Adipocyte (in vitro differentiated cells): ENCODE measurements around the gene ZNF653.

Source experiments
- DNase-seq: peaks from one replicate; pipeline ENCODE4 v3.0.0-alpha.2; 2015; ENCODE audit warnings: low read depth
- H3K27me3 ChIP-seq: replicated peaks from 2 replicates; pipeline ENCODE4 v1.7.0; 2013; ENCODE audit warnings: mild to moderate bottlenecking, low read length, moderate library complexity; ENCODE audit not compliant: control insufficient read depth, insufficient read depth
- H3K36me3 ChIP-seq: 2 replicates; pipeline ENCODE4 v1.7.0; 2013; ENCODE audit warnings: low read length, mild to moderate bottlenecking, moderate library complexity; ENCODE audit not compliant: control insufficient read depth, insufficient read depth, severe bottlenecking
- H3K4me1 ChIP-seq: 2 replicates; pipeline ENCODE4 v1.7.0; 2013; ENCODE audit warnings: mild to moderate bottlenecking, low read length, moderate library complexity; ENCODE audit not compliant: control insufficient read depth, insufficient read depth
- H3K4me3 ChIP-seq: 2 replicates; pipeline ENCODE4 v1.7.0; 2013; ENCODE audit warnings: mild to moderate bottlenecking, low read length, moderate library complexity
- H3K9ac ChIP-seq: 2 replicates; pipeline ENCODE4 v1.7.0; 2013; ENCODE audit warnings: mild to moderate bottlenecking, low read length, moderate library complexity
- H3K9me3 ChIP-seq: 2 replicates; pipeline ENCODE4 v1.7.0; 2013; ENCODE audit warnings: mild to moderate bottlenecking, low read length, moderate library complexity; ENCODE audit not compliant: control insufficient read depth

The ZNF653 gene

GRCh38 chr19:11507370-11508078 lies 1.9 kb upstream of the ZNF653 start:
- Histone ChIP-seq H3K9ac (no peak overlapping the region), H3K4me1 (peaks cover 8% of the 10 kb centered on the region), H3K4me3 (no peak overlapping the region), H3K9me3 (no peaks in the 10 kb centered on the region), H3K27me3 (no peaks in the 10 kb centered on the region), H3K36me3 (peaks cover 4% of the 10 kb centered on the region)
- DNase-seq: no peak

- no peaks in the 10 kb centered on the region for H3K9me3 ChIP-seq
Observed at GRCh38 chr19:11506967-11507366, 1.3 kb upstream of the ZNF653 start.

DNA sequence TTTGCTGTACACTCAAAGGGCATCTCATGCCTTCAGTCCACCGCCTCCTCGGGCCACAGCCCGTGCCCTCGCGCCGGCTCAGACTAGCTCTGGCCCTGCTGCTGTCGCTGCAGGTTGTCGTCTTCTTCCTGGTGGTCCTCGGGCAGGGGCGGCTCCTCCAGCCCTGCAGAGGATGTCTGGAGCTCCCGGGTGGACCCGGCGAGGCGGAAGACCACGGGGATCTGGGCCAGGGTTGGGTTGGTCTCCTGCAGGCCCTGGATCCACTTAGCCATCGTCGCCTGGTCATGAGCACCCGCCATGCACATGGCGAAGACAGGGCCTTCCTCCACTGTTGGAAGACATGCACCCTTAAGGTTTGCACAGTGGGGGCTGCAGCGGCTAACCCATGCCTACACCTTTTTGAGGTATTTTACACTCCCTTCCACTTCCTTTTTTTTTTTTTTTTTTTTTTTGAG lies 489 bp upstream of the ZNF653 start:
- Histone ChIP-seq H3K4me3 (peak overlapping the region; percentile 85), H3K27me3 (no peaks in the 10 kb centered on the region), H3K9me3 (no peaks in the 10 kb centered on the region), H3K4me1 (peaks cover 8% of the 10 kb centered on the region), H3K36me3 (peaks cover under 1% of the 10 kb centered on the region), H3K9ac (peak overlapping the region; percentile 86)
- DNase-seq: no peak

More at GRCh38 chr19:11506967-11507366, 1.3 kb upstream of the ZNF653 start:
- peaks cover 8% of the 10 kb centered on the region for H3K4me1 ChIP-seq
- H3K27me3 ChIP-seq: no peaks in the 10 kb centered on the region
- H3K36me3 ChIP-seq: peaks cover 4% of the 10 kb centered on the region
- H3K4me3 ChIP-seq: no peak overlapping the region
- no peak for DNase-seq
- H3K9ac ChIP-seq: no peak overlapping the region

- Histone ChIP-seq H3K4me3 (peak overlapping the region; percentile 85), H3K27me3 (no peaks in the 10 kb centered on the region), H3K36me3 (no peaks in the 10 kb centered on the region), H3K4me1 (peaks cover 8% of the 10 kb centered on the region), H3K9ac (peak overlapping the region; percentile 86), H3K9me3 (no peaks in the 10 kb centered on the region)
- DNase-seq: peak; percentile 98
Observed at GRCh38 chr19:11505032-11505503, 571 bp downstream of the ZNF653 start.

GRCh38 chr19:11504502-11505031 lies 1.1 kb downstream of the ZNF653 start:
- Histone ChIP-seq H3K4me1 (peaks cover 8% of the 10 kb centered on the region), H3K27me3 (no peaks in the 10 kb centered on the region), H3K9me3 (no peaks in the 10 kb centered on the region), H3K9ac (peak overlapping the region; percentile 33), H3K36me3 (no peaks in the 10 kb centered on the region), H3K4me3 (peak overlapping the region; percentile 85)
- no peak for DNase-seq

GRCh38 chr19:11499890-11500420 lies 5.7 kb downstream of the ZNF653 start:
- Histone ChIP-seq H3K9ac (no peak overlapping the region), H3K4me3 (no peak overlapping the region), H3K36me3 (no peaks in the 10 kb centered on the region), H3K4me1 (peaks cover 7% of the 10 kb centered on the region), H3K27me3 (no peaks in the 10 kb centered on the region), H3K9me3 (no peaks in the 10 kb centered on the region)
- DNase-seq: no peak

DNA sequence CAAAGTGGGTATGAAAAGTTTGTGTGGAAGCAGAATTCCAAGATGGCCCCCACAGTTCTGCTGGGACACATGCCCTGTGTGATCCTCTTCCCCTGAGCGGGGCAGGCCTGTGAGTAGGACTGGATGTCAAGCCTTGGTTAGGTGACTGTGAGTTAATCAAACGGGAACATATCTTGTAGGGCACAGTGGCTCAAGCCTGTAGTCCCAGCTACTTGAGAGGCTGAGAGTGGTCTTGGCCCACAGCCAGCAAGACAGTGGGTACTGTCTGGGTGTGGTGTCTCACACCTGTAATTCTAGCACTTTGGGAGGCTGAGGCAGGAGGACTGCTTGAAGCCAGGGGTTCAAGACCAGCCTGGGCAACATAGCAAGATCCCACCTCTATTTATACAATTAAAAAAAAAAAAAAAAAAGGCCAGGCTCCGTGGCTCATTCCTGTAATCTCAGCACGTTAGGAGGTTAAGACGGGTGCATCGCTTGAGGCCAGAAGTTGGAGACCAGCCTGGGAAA lies 6.4 kb downstream of the ZNF653 start:
- DNase-seq: no peak
- no peak overlapping the region for H3K9ac ChIP-seq
- no peaks in the 10 kb centered on the region for H3K36me3 ChIP-seq
- no peaks in the 10 kb centered on the region for H3K9me3 ChIP-seq
- H3K4me1 ChIP-seq: peaks cover 3% of the 10 kb centered on the region
- H3K4me3 ChIP-seq: no peak overlapping the region
- no peaks in the 10 kb centered on the region for H3K27me3 ChIP-seq

- no peak overlapping the region for H3K4me3 ChIP-seq
- H3K27me3 ChIP-seq: no peaks in the 10 kb centered on the region
- peaks cover 3% of the 10 kb centered on the region for H3K4me1 ChIP-seq
- DNase-seq: peak; percentile 74
- no peaks in the 10 kb centered on the region for H3K36me3 ChIP-seq
- H3K9ac ChIP-seq: no peak overlapping the region
- no peaks in the 10 kb centered on the region for H3K9me3 ChIP-seq
Observed at GRCh38 chr19:11496391-11497163, 9.1 kb downstream of the ZNF653 start.

- H3K27me3 ChIP-seq: no peaks in the 10 kb centered on the region
Observed at GRCh38 chr19:11495885-11496284, 9.8 kb downstream of the ZNF653 start.

GRCh38 chr19:11495481-11495880 lies 10.2 kb downstream of the ZNF653 start:
- Histone ChIP-seq H3K4me3 (no peak overlapping the region), H3K9me3 (no peaks in the 10 kb centered on the region), H3K36me3 (no peaks in the 10 kb centered on the region), H3K27me3 (no peaks in the 10 kb centered on the region), H3K4me1 (peaks cover 3% of the 10 kb centered on the region), H3K9ac (no peak overlapping the region)
- DNase-seq: no peak

More at GRCh38 chr19:11495885-11496284, 9.8 kb downstream of the ZNF653 start:
- no peak for DNase-seq
- Histone ChIP-seq H3K4me1 (peaks cover 3% of the 10 kb centered on the region), H3K36me3 (no peaks in the 10 kb centered on the region), H3K9ac (no peak overlapping the region), H3K9me3 (no peaks in the 10 kb centered on the region), H3K4me3 (no peak overlapping the region)
